H1 (cell line): ENCODE results near the gene TGFB1I1. TPM values are rescaled to one million over a fixed set of nuclear protein-coding genes. Genes with fewer than 3 reads are reported as not detected.
A peak's percentile ranks its signal among the peaks of the same experiment; 100 is the strongest.

Source experiments
- GABPA ChIP-seq: IDR thresholded peaks from 2 replicates; pipeline ENCODE4 v1.6.1; 2011; ENCODE audit warnings: mild to moderate bottlenecking, low read length, moderate library complexity, borderline replicate concordance; ENCODE audit not compliant: insufficient read depth
- NANOG ChIP-seq: IDR thresholded peaks from 2 replicates; pipeline ENCODE4 v1.6.1; 2011; ENCODE audit warnings: low read length, low read depth, mild to moderate bottlenecking, inconsistent platforms; ENCODE audit not compliant: insufficient read depth, poor library complexity, severe bottlenecking
- PHF8 ChIP-seq: fragments of 200-600 bp; sonication (generic); conservative IDR thresholded peaks from 2 replicates; pipeline ENCODE4 v1.7.1; 2012; ENCODE audit warnings: low read depth, mild to moderate bottlenecking, inconsistent platforms, low read length, moderate library complexity
- RAD21 ChIP-seq, 2 experiments: IDR thresholded peaks in 1 of 2; conservative IDR thresholded peaks in 1 of 2; 2 replicates each; pipeline ENCODE4 v1.6.1; 2011; ENCODE audit warnings: low read depth in 2 of 2, low read length in 2 of 2, improper control_type of control experiment in 1 of 2, inconsistent platforms in 1 of 2, mild to moderate bottlenecking in 1 of 2, moderate library complexity in 1 of 2
- SRF ChIP-seq: IDR thresholded peaks from 2 replicates; pipeline ENCODE4 v1.6.1; 2011; ENCODE audit warnings: mild to moderate bottlenecking, low read depth, low read length, moderate library complexity
- SUZ12 ChIP-seq: fragments of 200-600 bp; sonication (generic); IDR thresholded peaks from 2 replicates; pipeline ENCODE4 v1.6.1; 2012; ENCODE audit warnings: mild to moderate bottlenecking, inconsistent platforms, low read length, moderate library complexity, mixed read lengths
- TAF1 ChIP-seq: IDR thresholded peaks from 2 replicates; pipeline ENCODE4 v1.6.1; 2011; ENCODE audit warnings: mild to moderate bottlenecking, low read depth, low read length
- polyA plus RNA-seq, 7 experiments: library from polyadenylated mRNA; depleted of rRNA in 3 of 7; stranded (reverse) in 5 of 7; unstranded in 2 of 7; fragments of >200 nt in 5 of 7; fragments of 200-250 nt in 2 of 7; gene quantifications; 1 replicate in 5 of 7; 2 replicates in 1 of 7; 4 replicates in 1 of 7; pipeline versions ENCODE4 v1.2.1 to v1.2.3, GENCODE V29; 2011 to 2013; ENCODE audit warnings: missing spikeins in 2 of 7, mixed read lengths in 2 of 7
- total RNA-seq: library from RNA; stranded (reverse); fragmentation: NEBNext Ultra II Directional; extraction: Animal tissue kit (Norgen Biotek cat#: 25700); gene quantifications from 2 replicates; pipeline ENCODE4 v1.2.1, GENCODE V29; 2021
- TF ChIP-seq, protein P1 (sequence below), 3 experiments: IDR thresholded peaks; 1 replicate in 2 of 3; 2 replicates in 1 of 3; pipeline versions ENCODE4 v1.5.1 to v1.6.1; 2011; ENCODE audit warnings: low read length in 3 of 3, mild to moderate bottlenecking in 3 of 3, inconsistent platforms in 2 of 3, low read depth in 1 of 3, moderate library complexity in 1 of 3; ENCODE audit not compliant: insufficient read depth in 1 of 3; ENCODE audit errors: control extremely low read depth in 1 of 3

Gene TGFB1I1
- total and polyA plus RNA-seq, 2 of the 8 experiments (the other 6 are each of a cell fraction or from before 2014, with no cell fraction given) = 5.6 to 5.8 TPM

DNA sequence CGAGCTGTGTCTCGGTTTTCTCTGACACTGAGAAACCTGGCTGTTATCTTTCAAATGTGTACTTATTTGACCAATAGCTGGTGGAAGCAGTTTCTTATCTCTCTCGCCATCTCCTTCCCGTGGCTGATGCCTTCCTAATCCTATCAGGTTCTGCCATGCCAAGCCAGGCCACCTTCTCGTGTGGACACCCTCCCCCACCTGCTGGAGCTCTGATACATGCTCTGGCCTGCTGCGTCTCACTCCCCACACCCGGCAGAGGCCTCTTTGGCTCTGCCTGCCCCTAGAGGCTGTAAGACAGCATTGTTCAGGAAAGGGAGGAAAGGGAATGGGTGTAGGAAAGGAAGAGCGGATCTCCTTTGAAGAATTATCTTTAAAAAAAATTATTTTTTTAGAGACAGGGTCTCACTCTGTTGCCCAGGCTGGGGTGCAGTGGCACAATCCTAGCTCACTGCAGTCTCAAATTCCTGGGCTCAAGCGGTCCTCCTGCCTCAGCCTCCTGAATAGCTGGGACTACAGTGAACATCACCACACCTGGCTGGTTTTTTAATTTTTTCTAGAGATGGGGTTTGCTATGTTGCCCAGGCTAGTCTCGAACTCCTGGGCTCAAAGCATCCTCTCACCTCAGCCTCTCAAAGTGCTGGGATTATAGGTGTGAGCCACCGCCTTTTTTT lies 20.1 kb upstream of the TGFB1I1 start (continued):
- TF ChIP-seq, protein P1, sequence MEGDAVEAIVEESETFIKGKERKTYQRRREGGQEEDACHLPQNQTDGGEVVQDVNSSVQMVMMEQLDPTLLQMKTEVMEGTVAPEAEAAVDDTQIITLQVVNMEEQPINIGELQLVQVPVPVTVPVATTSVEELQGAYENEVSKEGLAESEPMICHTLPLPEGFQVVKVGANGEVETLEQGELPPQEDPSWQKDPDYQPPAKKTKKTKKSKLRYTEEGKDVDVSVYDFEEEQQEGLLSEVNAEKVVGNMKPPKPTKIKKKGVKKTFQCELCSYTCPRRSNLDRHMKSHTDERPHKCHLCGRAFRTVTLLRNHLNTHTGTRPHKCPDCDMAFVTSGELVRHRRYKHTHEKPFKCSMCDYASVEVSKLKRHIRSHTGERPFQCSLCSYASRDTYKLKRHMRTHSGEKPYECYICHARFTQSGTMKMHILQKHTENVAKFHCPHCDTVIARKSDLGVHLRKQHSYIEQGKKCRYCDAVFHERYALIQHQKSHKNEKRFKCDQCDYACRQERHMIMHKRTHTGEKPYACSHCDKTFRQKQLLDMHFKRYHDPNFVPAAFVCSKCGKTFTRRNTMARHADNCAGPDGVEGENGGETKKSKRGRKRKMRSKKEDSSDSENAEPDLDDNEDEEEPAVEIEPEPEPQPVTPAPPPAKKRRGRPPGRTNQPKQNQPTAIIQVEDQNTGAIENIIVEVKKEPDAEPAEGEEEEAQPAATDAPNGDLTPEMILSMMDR (IDR thresholded peaks at IDR 0.05; ENCODE audit: control extremely low read depth in 1 of 3, insufficient read depth in 1 of 3, low read depth in 1 of 3, low read length in 3 of 3) = peak; percentile 60 to 74 (median 73)
- no peak for TF ChIP-seq SRF
- TF ChIP-seq NANOG = no peak
- TF ChIP-seq SUZ12 = no peak
- TF ChIP-seq TAF1 = no peak
- no peak for TF ChIP-seq GABPA
- TF ChIP-seq PHF8 = no peak
- peak; percentile 53 to 64 for TF ChIP-seq RAD21 (IDR thresholded peaks at IDR 0.05 in 1 of 2, conservative IDR thresholded peaks at IDR 0.05 in 1 of 2; ENCODE audit: low read depth in 2 of 2, low read length in 2 of 2)
